Measurements from ENCODE around the gene TTC7B. TPM values are rescaled to one million over a fixed set of nuclear protein-coding genes. Genes with fewer than 3 reads are reported as not detected.

Gene TTC7B
- polyA plus RNA-seq, 1 donor (not counting 4 experiments of a cell fraction or from before 2014, with no cell fraction given) = 21.4 TPM

- FAIRE-seq = no peak
- H3K9ac ChIP-seq (ENCODE audit: control insufficient read depth, extremely low read depth, insufficient read depth, low read length) = no peak overlapping the region
- no peaks in the 10 kb centered on the region for H3K9me3 ChIP-seq (ENCODE audit: control insufficient read depth, low read depth, low read length)
- H3K79me2 ChIP-seq (ENCODE audit: control insufficient read depth, insufficient read depth, low read length) = no peaks in the 10 kb centered on the region
- H3K27me3 ChIP-seq (ENCODE audit: control insufficient read depth, extremely low read depth, insufficient read depth, low read length) = no peaks in the 10 kb centered on the region
- H3K27ac ChIP-seq (ENCODE audit: control insufficient read depth, insufficient read depth, low read length) = no peak overlapping the region
- H3K4me2 ChIP-seq (ENCODE audit: control insufficient read depth, extremely low read depth, insufficient read depth, low read depth, low read length) = no peak overlapping the region
- H3K9me1 ChIP-seq (ENCODE audit: control insufficient read depth, extremely low read depth, insufficient read depth, low read length) = peaks cover 2% of the 10 kb centered on the region
- no peak overlapping the region for H2AFZ ChIP-seq (ENCODE audit: control insufficient read depth, low read length)
- dilution Hi-C loops (cut with MboI; ENCODE audit: extremely low pct_ligation_motif_present, low sequenced_read_pairs) = no loop called here
- TF ChIP-seq CTCF (optimal IDR thresholded peaks at IDR 0.05 in 1 of 3, IDR thresholded peaks at IDR 0.05 in 1 of 3, conservative IDR thresholded peaks at IDR 0.05 in 1 of 3; ENCODE audit: extremely low read depth in 1 of 3, insufficient read depth in 2 of 3, low read length in 3 of 3) = no peak
- no peak for TF ChIP-seq EZH2 (IDR thresholded peaks at IDR 0.05; ENCODE audit: low read length)
- H4K20me1 ChIP-seq (ENCODE audit: control insufficient read depth, extremely low read depth, insufficient read depth, low read length) = no peaks in the 10 kb centered on the region
- no peaks in the 10 kb centered on the region for H3K36me3 ChIP-seq (ENCODE audit: control insufficient read depth in 2 of 2, extremely low read depth in 1 of 2, insufficient read depth in 2 of 2, low read length in 2 of 2)
- DNase-seq (ENCODE audit: low read depth, low spot score) = no peak
- peaks cover 17% of the 10 kb centered on the region for H3K4me1 ChIP-seq (ENCODE audit: control insufficient read depth, extremely low read depth, insufficient read depth, low read length)
- H3K4me3 ChIP-seq (ENCODE audit: control insufficient read depth in 2 of 3, extremely low read depth in 1 of 3, insufficient read depth in 2 of 3, low read depth in 1 of 3, low read length in 3 of 3) = no peak overlapping the region
Observed at GRCh38 chr14:90628825-90629224, 187.4 kb downstream of the TTC7B start.

GRCh38 chr14:90627478-90627877 lies 188.8 kb downstream of the TTC7B start:
- peaks cover 2% of the 10 kb centered on the region for H3K9me1 ChIP-seq (ENCODE audit: control insufficient read depth, extremely low read depth, insufficient read depth, low read length)
- no peaks in the 10 kb centered on the region for H3K79me2 ChIP-seq (ENCODE audit: control insufficient read depth, insufficient read depth, low read length)
- H4K20me1 ChIP-seq (ENCODE audit: control insufficient read depth, extremely low read depth, insufficient read depth, low read length) = no peaks in the 10 kb centered on the region
- no peak for FAIRE-seq
- no peak overlapping the region for H3K27ac ChIP-seq (ENCODE audit: control insufficient read depth, insufficient read depth, low read length)
- dilution Hi-C loops (cut with MboI; ENCODE audit: extremely low pct_ligation_motif_present, low sequenced_read_pairs) = no loop called here
- H3K4me2 ChIP-seq (ENCODE audit: control insufficient read depth, extremely low read depth, insufficient read depth, low read depth, low read length) = no peak overlapping the region
- no peaks in the 10 kb centered on the region for H3K9me3 ChIP-seq (ENCODE audit: control insufficient read depth, low read depth, low read length)
- H3K36me3 ChIP-seq (ENCODE audit: control insufficient read depth in 2 of 2, extremely low read depth in 1 of 2, insufficient read depth in 2 of 2, low read length in 2 of 2) = no peaks in the 10 kb centered on the region
- H2AFZ ChIP-seq (ENCODE audit: control insufficient read depth, low read length) = no peak overlapping the region
- H3K27me3 ChIP-seq (ENCODE audit: control insufficient read depth, extremely low read depth, insufficient read depth, low read length) = no peaks in the 10 kb centered on the region
- no peak for DNase-seq (ENCODE audit: low read depth, low spot score)
- H3K4me3 ChIP-seq (ENCODE audit: control insufficient read depth in 2 of 3, extremely low read depth in 1 of 3, insufficient read depth in 2 of 3, low read depth in 1 of 3, low read length in 3 of 3) = no peak overlapping the region
- H3K9ac ChIP-seq (ENCODE audit: control insufficient read depth, extremely low read depth, insufficient read depth, low read length) = no peak overlapping the region
- H3K4me1 ChIP-seq (ENCODE audit: control insufficient read depth, extremely low read depth, insufficient read depth, low read length) = peaks cover 18% of the 10 kb centered on the region
- TF ChIP-seq EZH2 (IDR thresholded peaks at IDR 0.05; ENCODE audit: low read length) = no peak
- no peak for TF ChIP-seq CTCF (optimal IDR thresholded peaks at IDR 0.05 in 1 of 3, IDR thresholded peaks at IDR 0.05 in 1 of 3, conservative IDR thresholded peaks at IDR 0.05 in 1 of 3; ENCODE audit: extremely low read depth in 1 of 3, insufficient read depth in 2 of 3, low read length in 3 of 3)

Measured in keratinocyte (primary cell).